ENCODE measurements around the gene PDGFA. TPM values are rescaled to one million over a fixed set of nuclear protein-coding genes. Genes with fewer than 3 reads are reported as not detected.
A peak's percentile ranks its signal among the peaks of the same experiment; 100 is the strongest.

Gene PDGFA
- total and polyA plus RNA-seq, 8 donors = 11.1 to 93.0 (median 41.8) TPM

- 48 to 72% (median 58%) methylated on average over 9 to 17 of the region's 17 CpGs for WGBS, 5 donors
These were observed 20.2 kb upstream of the PDGFA start for GRCh38 chr7:539731-540411.

GRCh38 chr7:538764-539685, 19.4 kb upstream of the PDGFA start:
- Histone ChIP-seq H3K4me3 (no peak overlapping the region), H3K36me3 (no peaks in the 10 kb centered on the region), H3K4me1 (peaks cover 13 to 41% (median 21%) of the 10 kb centered on the region in 4 donors), H3K9me3 (peaks cover 0 to 7% (median 2%) of the 10 kb centered on the region in 4 donors), H3K27me3 (peaks cover 0 to 13% (median 0%) of the 10 kb centered on the region in 3 donors), H3K27ac (peak overlapping the region in 2 of 5 donors; percentile 53 to 54)
- no peak for TF ChIP-seq POLR2AphosphoS5 (IDR thresholded peaks at IDR 0.05)
- no peak for TF ChIP-seq POLR2A (IDR thresholded peaks at IDR 0.05)
- no peak for TF ChIP-seq EP300 (IDR thresholded peaks at IDR 0.05)
- TF ChIP-seq CTCF (IDR thresholded peaks at IDR 0.05) = no peak
- 55 to 80% (median 57%) methylated on average over 19 to 37 of the region's 37 CpGs for WGBS, 5 donors
- peak in 1 of 2 donors; percentile 75 for DNase-seq
- intact Hi-C loops (cut with DNase I; ENCODE audit: low total_unique reads) = no loop called here

More at GRCh38 chr7:539731-540411, 20.2 kb upstream of the PDGFA start:
- Histone ChIP-seq H3K27ac (peak overlapping the region in 1 of 5 donors; percentile 53), H3K9me3 (peaks cover 0 to 7% (median 2%) of the 10 kb centered on the region in 4 donors), H3K4me1 (peaks cover 13 to 41% (median 21%) of the 10 kb centered on the region in 4 donors), H3K4me3 (no peak overlapping the region), H3K27me3 (peaks cover 0 to 9% (median 0%) of the 10 kb centered on the region in 3 donors), H3K36me3 (no peaks in the 10 kb centered on the region)
- intact Hi-C loops (cut with DNase I; ENCODE audit: low total_unique reads) = no loop called here
- DNase-seq = peak; percentile 56 to 94
- TF ChIP-seq CTCF (IDR thresholded peaks at IDR 0.05) (no peak), EP300 (IDR thresholded peaks at IDR 0.05) (no peak), POLR2A (IDR thresholded peaks at IDR 0.05) (no peak), POLR2AphosphoS5 (IDR thresholded peaks at IDR 0.05) (no peak)

- peaks cover 0 to 22% (median 0%) of the 10 kb centered on the region in 3 donors for H3K27me3 ChIP-seq
- no peaks in the 10 kb centered on the region for H3K36me3 ChIP-seq
- peaks cover 0 to 7% (median 2%) of the 10 kb centered on the region in 4 donors for H3K9me3 ChIP-seq
- intact Hi-C loops (cut with DNase I; ENCODE audit: low total_unique reads) = no loop called here
- peak overlapping the region in 2 of 5 donors; percentile 53 to 54 for H3K27ac ChIP-seq
- DNase-seq = peak; percentile 73 to 93
- peaks cover 13 to 36% (median 21%) of the 10 kb centered on the region in 4 donors for H3K4me1 ChIP-seq
- H3K4me3 ChIP-seq = no peak overlapping the region
- TF ChIP-seq EP300 (IDR thresholded peaks at IDR 0.05) = no peak
- peak in 1 of 3 donors; percentile 35 for TF ChIP-seq POLR2AphosphoS5 (IDR thresholded peaks at IDR 0.05)
- TF ChIP-seq POLR2A (IDR thresholded peaks at IDR 0.05) = no peak
- no peak for TF ChIP-seq CTCF (IDR thresholded peaks at IDR 0.05)
- 23 to 49% (median 35%) methylated on average over 12 to 21 of the region's 21 CpGs for WGBS, 5 donors
These were observed 18.4 kb upstream of the PDGFA start for GRCh38 chr7:537911-538634.
